ELR (cell line): ENCODE measurements around the gene POLE.

Experiments used
- DNase-seq: peaks from one replicate; pipeline ENCODE4 v3.0.0-alpha.2; 2015; ENCODE audit warnings: low read depth

Gene POLE

GRCh38 chr12:132677492-132677891 lies 9.7 kb downstream of the POLE start:
- DNase-seq, result no peak

DNA sequence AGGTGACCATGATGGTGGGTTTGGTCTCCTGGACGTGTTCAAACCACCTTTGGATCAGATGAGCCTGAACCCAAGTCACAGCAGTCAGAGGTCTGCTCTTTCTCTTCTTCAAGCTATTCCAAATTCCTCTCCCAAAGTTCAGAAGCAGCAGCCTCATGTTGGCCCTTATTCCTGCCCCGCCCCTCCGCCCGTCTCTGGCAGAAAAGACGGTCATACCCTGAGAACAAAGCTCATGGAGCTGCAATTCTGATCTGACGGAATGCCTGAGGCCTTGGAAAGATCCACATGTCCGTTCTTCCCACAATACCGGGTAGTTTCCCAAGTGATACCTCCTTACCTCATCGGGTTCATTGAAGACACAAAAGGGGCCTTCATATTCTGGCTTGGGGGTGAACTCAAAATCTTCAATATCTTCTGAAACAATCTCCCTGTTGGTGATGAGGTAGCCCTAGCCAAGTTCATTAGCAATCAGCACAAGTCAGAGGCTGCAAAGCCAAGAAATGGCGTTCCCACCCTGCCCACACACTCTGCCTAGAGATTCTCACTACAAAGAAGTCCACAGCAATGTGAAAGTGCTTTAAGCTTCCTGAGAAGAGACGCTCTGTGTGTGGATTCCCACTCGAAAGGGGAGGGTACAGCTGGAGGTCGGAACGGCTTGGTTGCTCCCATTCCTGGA lies 11.2 kb downstream of the POLE start:
- no peak for DNase-seq

DNA sequence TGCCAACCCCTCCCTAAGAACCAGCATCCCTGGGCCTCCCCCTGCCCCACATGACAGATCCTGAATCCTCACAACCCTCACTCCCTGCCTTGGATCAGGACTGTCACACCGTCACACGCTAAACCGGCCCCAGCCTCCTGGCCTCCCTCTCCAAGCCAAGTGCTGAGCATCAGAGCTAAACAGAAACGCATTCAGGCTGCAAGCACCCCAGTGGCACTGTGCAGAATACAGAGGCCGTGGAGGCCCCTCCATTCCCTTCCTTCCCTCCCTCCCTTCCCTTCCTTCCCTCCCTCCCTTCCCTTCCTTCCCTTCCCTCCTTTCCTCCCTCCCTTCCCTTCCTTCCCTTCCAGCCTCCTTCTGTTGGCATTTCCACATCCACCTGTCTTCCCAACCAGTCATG lies 12.6 kb downstream of the POLE start:
- DNase-seq, result no peak

- no peak for DNase-seq
Measured at GRCh38 chr12:132673288-132674179, 13.6 kb downstream of the POLE start.

DNA sequence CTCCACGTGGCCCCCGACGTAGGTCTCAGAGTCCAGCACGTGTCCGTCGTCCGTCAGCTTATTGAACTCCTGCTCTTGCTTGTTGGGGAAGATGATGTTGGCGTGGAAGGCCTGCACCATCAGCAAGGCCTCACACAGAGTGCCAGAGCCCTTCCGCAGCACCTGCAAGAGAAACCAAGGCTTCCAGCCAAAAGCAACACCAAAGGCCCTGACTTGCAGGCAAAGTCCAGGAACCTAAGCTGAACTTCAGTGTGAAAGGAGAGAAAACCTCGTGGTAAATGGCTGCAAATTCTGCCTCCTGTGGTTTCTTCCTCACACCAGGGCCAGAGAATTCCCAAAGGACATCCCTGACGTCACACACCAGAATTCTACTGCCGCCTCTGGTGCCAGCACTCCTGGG lies 14.5 kb downstream of the POLE start:
- DNase-seq, result no peak

GRCh38 chr12:132672116-132672515 lies 15.0 kb downstream of the POLE start:
- no peak for DNase-seq

GRCh38 chr12:132669166-132669879 lies 17.8 kb downstream of the POLE start:
- peak; percentile 32 for DNase-seq

GRCh38 chr12:132668191-132669088 lies 18.7 kb downstream of the POLE start:
- no peak for DNase-seq

DNA sequence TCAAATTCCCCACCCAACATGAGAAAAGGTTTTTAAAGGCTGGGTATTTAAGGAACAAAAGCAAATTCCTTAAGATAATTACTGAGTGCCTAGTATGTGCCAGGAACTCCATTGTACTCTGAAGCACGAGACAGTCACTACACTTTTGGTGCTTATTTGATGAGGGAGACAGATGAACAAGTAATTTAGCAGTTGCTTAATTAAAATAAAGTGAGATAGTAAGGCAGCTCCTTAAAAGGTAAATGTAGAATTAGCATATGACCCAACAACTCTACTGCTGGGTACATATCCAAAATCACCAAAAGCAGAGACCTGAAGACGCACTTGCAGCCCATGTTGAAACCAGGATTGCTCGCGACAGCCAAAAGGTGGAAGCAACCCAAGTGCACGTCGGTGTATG lies 21.3 kb downstream of the POLE start:
- no peak for DNase-seq

GRCh38 chr12:132665149-132665491 lies 22.0 kb downstream of the POLE start:
- no peak for DNase-seq

GRCh38 chr12:132664206-132665148 lies 22.7 kb downstream of the POLE start:
- DNase-seq, result no peak

GRCh38 chr12:132662901-132663755 lies 24.0 kb downstream of the POLE start:
- no peak for DNase-seq

DNA sequence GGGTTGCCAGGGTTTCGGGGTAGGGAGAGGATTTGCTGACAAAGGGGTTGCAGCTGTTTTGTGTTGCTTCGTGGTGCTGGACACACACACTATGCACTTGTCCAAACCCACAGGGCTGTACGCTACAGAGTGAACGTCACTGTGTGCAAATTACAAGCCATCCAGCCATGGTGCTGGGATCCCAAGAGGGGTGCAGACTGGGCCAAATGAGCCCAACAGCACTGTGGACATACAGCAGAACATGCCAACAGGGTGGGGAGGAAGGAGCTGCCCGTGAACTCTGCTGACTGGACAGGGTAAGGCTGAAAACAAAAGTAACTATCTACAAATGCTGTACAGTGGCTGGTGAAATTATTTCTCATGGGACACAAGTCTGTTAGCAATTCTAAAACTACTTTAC lies 25.2 kb downstream of the POLE start:
- no peak for DNase-seq

GRCh38 chr12:132660996-132661395 lies 26.1 kb downstream of the POLE start:
- no peak for DNase-seq

GRCh38 chr12:132660052-132660451 lies 27.1 kb downstream of the POLE start:
- DNase-seq, result no peak

DNA sequence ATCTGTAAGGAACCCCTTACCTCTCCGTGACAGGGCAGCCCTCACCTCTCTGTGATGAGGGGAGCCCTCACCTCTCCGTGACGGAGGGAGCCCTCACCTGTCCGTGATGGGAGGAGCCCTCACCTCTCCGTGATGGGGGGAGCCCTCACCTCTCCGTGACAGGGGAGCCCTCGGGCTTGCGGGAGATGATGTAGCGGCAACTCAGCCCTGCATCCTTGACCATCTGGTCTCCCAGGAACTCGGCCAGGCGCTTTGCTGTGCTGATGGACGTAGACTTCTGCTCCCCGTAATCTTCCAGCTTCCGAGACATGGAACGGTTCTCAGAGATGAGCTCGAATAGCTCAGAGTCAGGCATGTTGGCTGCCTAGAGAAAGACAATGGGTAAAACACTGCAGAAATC lies 28.0 kb downstream of the POLE start:
- no peak for DNase-seq

DNA sequence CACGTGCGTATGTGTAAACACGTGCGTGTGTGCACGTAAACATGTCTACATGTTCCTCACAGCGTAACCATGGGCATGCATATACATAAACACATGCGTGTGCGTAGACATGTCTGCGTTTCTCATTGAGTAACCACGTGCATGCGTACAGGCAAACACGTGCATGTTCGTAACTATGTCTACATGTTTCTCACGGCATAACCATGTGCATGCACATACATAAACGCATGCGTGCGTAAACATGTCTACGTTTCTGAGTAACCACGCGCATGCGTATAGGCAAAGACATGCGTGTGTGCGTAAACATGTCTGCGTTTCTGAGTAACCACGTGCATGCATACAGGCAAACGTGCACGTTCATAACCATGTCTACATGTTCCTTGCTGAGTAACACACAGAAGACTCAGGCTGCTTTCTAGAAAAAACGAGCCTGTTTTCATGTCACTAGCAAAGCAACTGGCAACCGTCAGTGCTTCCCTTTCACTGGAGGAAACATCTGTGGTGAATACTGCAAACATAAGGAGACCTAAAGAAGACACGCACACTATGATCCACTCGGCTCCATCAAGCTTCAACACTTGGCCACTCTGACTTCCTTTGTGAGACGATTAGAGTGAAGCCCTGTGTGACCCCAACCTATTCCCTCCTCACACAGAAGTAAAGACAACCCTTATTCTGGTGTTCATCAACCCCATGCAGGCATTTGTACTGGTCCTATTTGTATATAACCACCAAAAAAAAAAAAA lies 28.8 kb downstream of the POLE start:
- no peak for DNase-seq

DNA sequence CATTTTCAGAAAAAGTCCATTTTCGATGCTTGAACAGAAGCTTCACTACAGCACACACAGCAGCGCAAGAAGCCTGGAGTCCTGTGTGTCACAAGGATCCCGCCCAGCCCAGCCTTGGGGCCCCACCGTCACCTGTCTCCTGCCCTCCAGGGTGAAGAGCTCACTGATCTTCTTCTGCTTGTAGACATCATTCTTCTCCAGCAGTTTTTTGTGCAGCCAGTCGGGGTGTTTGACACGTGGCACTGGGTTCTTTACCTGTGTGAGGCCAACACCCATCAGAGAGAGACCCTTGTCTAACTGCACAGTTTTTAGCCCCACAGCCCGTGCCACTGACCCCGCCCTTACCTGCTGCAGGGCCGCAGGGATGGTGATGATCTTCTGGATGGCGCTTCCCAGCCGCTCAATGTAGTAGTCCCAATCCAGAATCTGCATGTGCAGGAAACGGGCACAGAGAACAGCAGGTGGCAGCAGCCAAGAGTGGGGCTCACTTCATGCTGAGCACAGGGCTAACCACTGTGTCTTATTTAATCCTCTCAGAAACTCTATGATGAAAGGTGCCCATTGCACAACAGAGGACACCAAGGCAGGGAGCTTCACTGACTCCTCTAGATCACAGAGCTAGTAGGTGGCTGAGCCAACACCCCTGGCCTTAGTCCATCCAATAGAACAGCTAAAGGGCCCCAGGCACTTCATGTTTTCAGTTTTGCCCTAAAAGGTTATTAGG lies 30.0 kb downstream of the POLE start:
- DNase-seq, result no peak
